Endothelial cell of umbilical vein (primary cell): ENCODE measurements around the gene SLC7A4. TPM values are rescaled to one million over a fixed set of nuclear protein-coding genes. Genes with fewer than 3 reads are reported as not detected.

Experiments
- BruUV-seq: library from RNA; stranded (reverse); fragments of 400-500 nt; replicated peaks from 2 replicates; lab custom pipeline; 2021; lab: Mats Ljungman, UMichigan
- CTCF ChIA-PET: fragments of 300-600, 350-600 bp; sonication (Branson Sonifier 250); formaldehyde crosslinking; loops from one replicate; lab custom pipeline; 2021; ENCODE audit warnings: antibody characterized with exemption, inconsistent platforms; lab: Charles Lee
- POLR2A ChIA-PET: fragments of 300-600, 350-600 bp; sonication (Branson Sonifier 250); formaldehyde crosslinking; loops from one replicate; lab custom pipeline; 2021; ENCODE audit warnings: antibody characterized with exemption, inconsistent platforms; lab: Charles Lee
- DNase-seq: peaks from one replicate; pipeline ENCODE4 v3.0.0-alpha.2; 2011; ENCODE audit warnings: low read depth, low spot score
- FAIRE-seq: peaks from 2 replicates; lab custom pipeline; 2011; peaks lifted over from hg19 to GRCh38; lab: Jason Lieb, UNC
- H2AFZ ChIP-seq: 2 replicates; pipeline ENCODE4 v1.6.0; 2012; ENCODE audit warnings: low read depth, low read length, control low read depth, inconsistent platforms
- H3K27ac ChIP-seq: 2 replicates; pipeline ENCODE4 v1.5.1; 2011; ENCODE audit warnings: low read depth, mild to moderate bottlenecking, control low read depth, low read length, moderate library complexity; ENCODE audit not compliant: insufficient read depth
- H3K27me3 ChIP-seq, 2 experiments: 2 replicates each; pipeline versions ENCODE4 v1.6.0 to v1.6.1; 2011; ENCODE audit warnings: low read length in 2 of 2, mixed read lengths in 1 of 2; ENCODE audit not compliant: control insufficient read depth in 2 of 2, insufficient read depth in 2 of 2
- H3K36me3 ChIP-seq, 2 experiments: 2 replicates in 1 of 2; 3 replicates in 1 of 2; pipeline ENCODE4 v1.5.1; 2011; ENCODE audit warnings: low read length in 2 of 2, mild to moderate bottlenecking in 1 of 2, moderate library complexity in 1 of 2; ENCODE audit not compliant: control insufficient read depth in 2 of 2, insufficient read depth in 2 of 2; ENCODE audit errors: extremely low read depth in 1 of 2
- H3K4me1 ChIP-seq: 3 replicates; pipeline ENCODE4 v1.5.1; 2011; ENCODE audit warnings: mild to moderate bottlenecking, low read length; ENCODE audit not compliant: control insufficient read depth, insufficient read depth; ENCODE audit errors: extremely low read depth
- H3K4me2 ChIP-seq: 2 replicates; pipeline ENCODE4 v1.6.1; 2011; ENCODE audit warnings: low read length, control low read depth, mixed read lengths; ENCODE audit not compliant: insufficient read depth
- H3K4me3 ChIP-seq, 3 experiments: fragments of 200-600 bp in 1 of 3; sonication (generic), shearing (Covaris generic) in 1 of 3; replicated peaks in 1 of 3; 2 replicates each; pipeline ENCODE4 v1.5.1; 2011 to 2016; ENCODE audit warnings: control low read depth in 3 of 3, low read length in 3 of 3, mild to moderate bottlenecking in 2 of 3, inconsistent platforms in 1 of 3, low read depth in 1 of 3, moderate library complexity in 1 of 3; ENCODE audit not compliant: insufficient read depth in 1 of 3
- H3K79me2 ChIP-seq: 2 replicates; pipeline ENCODE4 v1.6.0; 2012; ENCODE audit warnings: low read length, inconsistent platforms; ENCODE audit not compliant: control insufficient read depth, insufficient read depth
- H3K9ac ChIP-seq: replicated peaks from 2 replicates; pipeline ENCODE3; 2011; ENCODE audit warnings: low read length, control low read depth; ENCODE audit not compliant: insufficient read depth; ENCODE audit errors: extremely low read depth
- H3K9me1 ChIP-seq: replicated peaks from 3 replicates; pipeline ENCODE4 v1.6.0; 2011; ENCODE audit warnings: mild to moderate bottlenecking, low read length; ENCODE audit not compliant: control insufficient read depth, insufficient read depth; ENCODE audit errors: extremely low read depth
- H3K9me3 ChIP-seq: replicated peaks from 2 replicates; pipeline ENCODE4 v1.5.1; 2012; ENCODE audit warnings: low read length, inconsistent platforms; ENCODE audit not compliant: control insufficient read depth, insufficient read depth
- H4K20me1 ChIP-seq: replicated peaks from 2 replicates; pipeline ENCODE3; 2011; ENCODE audit warnings: mild to moderate bottlenecking, low read length; ENCODE audit not compliant: control insufficient read depth, insufficient read depth; ENCODE audit errors: extremely low read depth
- EZH2 ChIP-seq: IDR thresholded peaks from 2 replicates; pipeline ENCODE4 v1.6.1; 2012; ENCODE audit warnings: borderline replicate concordance, low read depth, mild to moderate bottlenecking, moderate library complexity, low read length, inconsistent platforms; ENCODE audit not compliant: severe bottlenecking
- FOS ChIP-seq: IDR thresholded peaks from 2 replicates; pipeline ENCODE4 v1.6.1; 2011; ENCODE audit warnings: mild to moderate bottlenecking, low read length, moderate library complexity, borderline replicate concordance; ENCODE audit not compliant: insufficient read depth
- GATA2 ChIP-seq: IDR thresholded peaks from 2 replicates; pipeline ENCODE4 v1.7.0; 2011; ENCODE audit warnings: low read depth, mild to moderate bottlenecking, moderate library complexity, mixed read lengths, low read length; ENCODE audit not compliant: insufficient read length, insufficient read depth
- JUN ChIP-seq: IDR thresholded peaks from 2 replicates; pipeline ENCODE4 v1.6.1; 2011; ENCODE audit warnings: borderline replicate concordance, low read depth; ENCODE audit not compliant: insufficient read length, insufficient read depth
- MAX ChIP-seq: IDR thresholded peaks from 2 replicates; pipeline ENCODE4 v1.6.1; 2011; ENCODE audit not compliant: insufficient read depth, insufficient read length
- MYC ChIP-seq: IDR thresholded peaks from one replicate; pipeline ENCODE4 v1.6.1; 2011; ENCODE audit warnings: mild to moderate bottlenecking, low read depth, low read length
- POLR2A ChIP-seq: IDR thresholded peaks from 2 replicates; pipeline ENCODE4 v1.6.1; 2012; ENCODE audit warnings: low read depth, mild to moderate bottlenecking, control low read depth, low read length
- POLR2AphosphoS5 ChIP-seq: IDR thresholded peaks from 2 replicates; pipeline ENCODE4 v1.6.1; 2012; ENCODE audit warnings: low read depth, mild to moderate bottlenecking, control low read depth, low read length, moderate library complexity; ENCODE audit not compliant: insufficient read depth
- dilution Hi-C: fragments of 300-500 bp; cut with MboI; formaldehyde crosslinking; loops from one replicate; pipeline ENCODE4 v1.15.0; 2019; ENCODE audit warnings: low sequenced_read_pairs; ENCODE audit not compliant: extremely low pct_ligation_motif_present
- intact Hi-C: fragments of 100-400 bp; cut with micrococcal nuclease; formaldehyde crosslinking; loops from one replicate; pipeline ENCODE4 v1.10.0; 2022
- polyA plus RNA-seq, 4 experiments: library from polyadenylated mRNA; depleted of rRNA in 3 of 4; stranded (reverse) in 3 of 4; unstranded in 1 of 4; fragments of >200 nt; gene quantifications; 2 replicates each; pipeline versions ENCODE4 v1.2.1 to v1.2.3, GENCODE V29; 2011 to 2012; ENCODE audit warnings: missing spikeins in 1 of 4
- total RNA-seq: library from RNA; stranded (reverse); gene quantifications from 2 replicates; pipeline ENCODE4 v1.2.3, GENCODE V29; 2021
- TF ChIP-seq, protein P1 (sequence below), 2 donors: IDR thresholded peaks; 1 replicate in 1 of 2; 2 replicates in 1 of 2; pipeline ENCODE4 v1.5.1; 2011; ENCODE audit warnings: low read length in 2 of 2, mild to moderate bottlenecking in 2 of 2, moderate library complexity in 2 of 2, control low read depth in 1 of 2, inconsistent platforms in 1 of 2, low read depth in 1 of 2; ENCODE audit not compliant: insufficient read depth in 1 of 2; ENCODE audit errors: extremely low read depth in 1 of 2

SLC7A4 gene
- total and polyA plus RNA-seq, 2 donors (not counting 3 experiments of a cell fraction or from before 2014, with no cell fraction given): not detected

DNA sequence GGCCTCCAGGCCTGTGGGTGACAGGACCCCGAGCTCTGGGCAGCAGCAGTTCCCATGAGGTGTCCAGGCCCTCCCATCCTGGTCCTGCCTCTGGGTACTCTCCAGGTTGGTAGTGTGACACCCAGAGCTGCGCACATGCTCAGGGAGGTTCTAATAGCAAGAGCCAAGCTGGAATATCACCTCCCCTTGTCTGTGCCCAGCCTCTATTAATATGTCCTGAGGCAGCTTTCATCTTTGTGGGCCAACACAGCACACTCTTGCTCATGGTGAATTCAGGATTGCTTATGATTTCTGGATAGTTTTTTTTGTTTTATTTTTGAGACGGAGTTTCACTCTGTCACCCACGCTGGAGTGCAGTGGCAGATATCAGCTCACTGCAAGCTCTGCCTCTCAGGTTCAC lies 14.0 kb downstream of the SLC7A4 start:
- H4K20me1 ChIP-seq: no peaks in the 10 kb centered on the region
- no peak overlapping the region for H3K4me3 ChIP-seq
- no peak for FAIRE-seq
- H3K9ac ChIP-seq: no peak overlapping the region
- no peaks in the 10 kb centered on the region for H3K9me3 ChIP-seq
- no peak overlapping the region for H3K4me2 ChIP-seq
- H3K27me3 ChIP-seq: no peaks in the 10 kb centered on the region
- no peak overlapping the region for H2AFZ ChIP-seq
- ChIA-PET POLR2A (no interaction called here), CTCF (no interaction called here)
- TF ChIP-seq POLR2AphosphoS5 (no peak), MAX (no peak), JUN (no peak)
- H3K79me2 ChIP-seq: no peaks in the 10 kb centered on the region
- intact Hi-C loops: no loop called here
- DNase-seq: no peak
- H3K4me1 ChIP-seq: peaks cover 13% of the 10 kb centered on the region
- no TSS peak for BruUV-seq
- H3K36me3 ChIP-seq: no peaks in the 10 kb centered on the region
- no peak overlapping the region for H3K27ac ChIP-seq
- dilution Hi-C loops: no loop called here
- H3K9me1 ChIP-seq: no peaks in the 10 kb centered on the region

DNA sequence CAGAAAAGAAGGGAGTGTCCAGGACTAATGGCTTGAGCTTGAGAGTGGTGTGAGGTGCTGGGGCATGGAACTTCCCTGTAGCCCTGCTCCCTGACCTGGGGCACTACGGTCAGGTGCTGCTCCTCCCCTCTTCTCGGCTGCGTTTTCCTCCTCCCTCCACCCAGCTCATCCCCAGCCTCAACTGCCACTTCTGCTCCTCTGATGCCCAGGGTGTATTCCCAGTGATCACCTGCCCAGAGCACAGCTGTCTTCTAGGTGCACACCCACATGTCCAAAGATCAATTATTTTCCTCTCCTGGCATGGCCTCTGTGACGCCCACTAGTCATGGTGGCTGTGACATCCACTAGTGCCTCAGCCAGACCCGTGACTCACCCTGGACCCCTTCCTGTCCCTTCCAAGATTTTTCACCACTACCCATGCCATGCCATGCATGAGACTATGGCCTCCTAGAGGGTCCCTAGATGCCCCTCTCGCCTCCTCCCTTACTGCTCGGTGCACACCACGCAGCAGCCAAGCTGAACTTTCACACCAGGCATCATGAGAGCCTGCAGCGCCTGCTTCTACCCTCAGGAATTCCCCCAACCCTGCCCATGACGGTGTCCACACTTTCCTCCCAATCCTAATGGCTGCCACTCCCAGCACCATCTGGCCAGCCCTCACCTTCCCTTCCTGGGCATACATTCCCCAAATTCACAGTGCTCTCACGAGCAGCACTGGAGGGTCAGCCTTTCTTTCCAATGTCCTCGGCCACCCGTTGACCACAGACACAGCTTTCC lies 15.5 kb downstream of the SLC7A4 start:
- Histone ChIP-seq H3K9me3 (no peaks in the 10 kb centered on the region), H3K36me3 (no peaks in the 10 kb centered on the region), H4K20me1 (no peaks in the 10 kb centered on the region), H3K4me2 (no peak overlapping the region), H3K79me2 (no peaks in the 10 kb centered on the region), H3K27me3 (no peaks in the 10 kb centered on the region), H3K4me1 (peaks cover 13% of the 10 kb centered on the region), H3K4me3 (no peak overlapping the region), H3K9me1 (no peaks in the 10 kb centered on the region), H3K9ac (no peak overlapping the region), H3K27ac (no peak overlapping the region), H2AFZ (no peak overlapping the region)
- dilution Hi-C loops (no loop called here), intact Hi-C loops (no loop called here)
- POLR2A ChIA-PET: no interaction called here
- FAIRE-seq (no peak), DNase-seq (no peak)
- CTCF ChIA-PET: interaction anchor here (0.6 to 0.7 kb wide), 3 partner anchors 29 to 1892 kb away, joined by 3 to 5 read pairs (median 3); no protein-coding TSS in a partner anchor
- BruUV-seq: no TSS peak
- TF ChIP-seq FOS: no peak
- TF ChIP-seq POLR2AphosphoS5: no peak
- no peak for TF ChIP-seq MYC
- TF ChIP-seq EZH2: no peak
- TF ChIP-seq MAX: no peak
- TF ChIP-seq JUN: no peak
- no peak for TF ChIP-seq POLR2A
- TF ChIP-seq GATA2: no peak
- TF ChIP-seq, protein P1, sequence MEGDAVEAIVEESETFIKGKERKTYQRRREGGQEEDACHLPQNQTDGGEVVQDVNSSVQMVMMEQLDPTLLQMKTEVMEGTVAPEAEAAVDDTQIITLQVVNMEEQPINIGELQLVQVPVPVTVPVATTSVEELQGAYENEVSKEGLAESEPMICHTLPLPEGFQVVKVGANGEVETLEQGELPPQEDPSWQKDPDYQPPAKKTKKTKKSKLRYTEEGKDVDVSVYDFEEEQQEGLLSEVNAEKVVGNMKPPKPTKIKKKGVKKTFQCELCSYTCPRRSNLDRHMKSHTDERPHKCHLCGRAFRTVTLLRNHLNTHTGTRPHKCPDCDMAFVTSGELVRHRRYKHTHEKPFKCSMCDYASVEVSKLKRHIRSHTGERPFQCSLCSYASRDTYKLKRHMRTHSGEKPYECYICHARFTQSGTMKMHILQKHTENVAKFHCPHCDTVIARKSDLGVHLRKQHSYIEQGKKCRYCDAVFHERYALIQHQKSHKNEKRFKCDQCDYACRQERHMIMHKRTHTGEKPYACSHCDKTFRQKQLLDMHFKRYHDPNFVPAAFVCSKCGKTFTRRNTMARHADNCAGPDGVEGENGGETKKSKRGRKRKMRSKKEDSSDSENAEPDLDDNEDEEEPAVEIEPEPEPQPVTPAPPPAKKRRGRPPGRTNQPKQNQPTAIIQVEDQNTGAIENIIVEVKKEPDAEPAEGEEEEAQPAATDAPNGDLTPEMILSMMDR (IDR thresholded peaks at IDR 0.05; ENCODE audit: extremely low read depth in 1 of 2, insufficient read depth in 1 of 2, low read depth in 1 of 2, low read length in 2 of 2): no peak
